ENCODE measurements around the gene ITGAV. TPM values are rescaled to one million over a fixed set of nuclear protein-coding genes. Genes with fewer than 3 reads are reported as not detected.

Gene ITGAV
- total and polyA plus RNA-seq, 3 donors from 2014 or later, result 23.5 to 93.3 (median 62.2) TPM

DNA sequence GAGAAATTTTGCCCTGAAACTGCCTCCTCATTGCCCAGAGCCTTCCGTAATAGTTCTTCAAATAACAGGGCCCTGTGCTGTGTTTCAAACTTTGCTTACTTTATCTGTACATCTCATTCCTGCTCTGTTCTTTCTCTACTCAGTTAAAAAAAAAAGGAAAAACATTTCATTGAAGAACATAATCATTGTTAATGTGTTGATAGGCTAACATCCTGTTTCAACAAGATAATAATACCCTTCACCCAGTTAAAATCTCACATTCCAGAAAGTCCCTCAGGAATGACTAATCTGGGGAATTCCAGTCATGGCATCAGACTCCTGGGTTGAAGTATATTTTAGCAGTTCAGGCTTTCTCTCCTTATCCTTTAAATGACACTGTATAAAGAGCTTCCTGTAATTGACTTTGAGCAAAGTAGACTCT is 45.6 kb upstream of the ITGAV start:
- no peaks in the 10 kb centered on the region for H3K36me3 ChIP-seq (ENCODE audit: low read depth, missing control alignments)
- DNase-seq, result no peak
- no peak overlapping the region for H3K4me3 ChIP-seq
- TF ChIP-seq POLR2A (IDR thresholded peaks at IDR 0.05), result no peak
- TF ChIP-seq, protein P1, sequence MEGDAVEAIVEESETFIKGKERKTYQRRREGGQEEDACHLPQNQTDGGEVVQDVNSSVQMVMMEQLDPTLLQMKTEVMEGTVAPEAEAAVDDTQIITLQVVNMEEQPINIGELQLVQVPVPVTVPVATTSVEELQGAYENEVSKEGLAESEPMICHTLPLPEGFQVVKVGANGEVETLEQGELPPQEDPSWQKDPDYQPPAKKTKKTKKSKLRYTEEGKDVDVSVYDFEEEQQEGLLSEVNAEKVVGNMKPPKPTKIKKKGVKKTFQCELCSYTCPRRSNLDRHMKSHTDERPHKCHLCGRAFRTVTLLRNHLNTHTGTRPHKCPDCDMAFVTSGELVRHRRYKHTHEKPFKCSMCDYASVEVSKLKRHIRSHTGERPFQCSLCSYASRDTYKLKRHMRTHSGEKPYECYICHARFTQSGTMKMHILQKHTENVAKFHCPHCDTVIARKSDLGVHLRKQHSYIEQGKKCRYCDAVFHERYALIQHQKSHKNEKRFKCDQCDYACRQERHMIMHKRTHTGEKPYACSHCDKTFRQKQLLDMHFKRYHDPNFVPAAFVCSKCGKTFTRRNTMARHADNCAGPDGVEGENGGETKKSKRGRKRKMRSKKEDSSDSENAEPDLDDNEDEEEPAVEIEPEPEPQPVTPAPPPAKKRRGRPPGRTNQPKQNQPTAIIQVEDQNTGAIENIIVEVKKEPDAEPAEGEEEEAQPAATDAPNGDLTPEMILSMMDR (IDR thresholded peaks at IDR 0.05), result no peak
- intact Hi-C loops (cut with DNase I; ENCODE audit: low total_unique reads), result no loop called here
- H3K27me3 ChIP-seq, result no peaks in the 10 kb centered on the region
- H3K9me3 ChIP-seq, result no peaks in the 10 kb centered on the region
- H3K4me1 ChIP-seq, result peaks cover 4% of the 10 kb centered on the region
- 26 to 34% methylated on average over 1 of the region's 1 CpG for WGBS, 2 donors
- peak overlapping the region in 1 of 2 donors; percentile 18 for H3K27ac ChIP-seq

DNA sequence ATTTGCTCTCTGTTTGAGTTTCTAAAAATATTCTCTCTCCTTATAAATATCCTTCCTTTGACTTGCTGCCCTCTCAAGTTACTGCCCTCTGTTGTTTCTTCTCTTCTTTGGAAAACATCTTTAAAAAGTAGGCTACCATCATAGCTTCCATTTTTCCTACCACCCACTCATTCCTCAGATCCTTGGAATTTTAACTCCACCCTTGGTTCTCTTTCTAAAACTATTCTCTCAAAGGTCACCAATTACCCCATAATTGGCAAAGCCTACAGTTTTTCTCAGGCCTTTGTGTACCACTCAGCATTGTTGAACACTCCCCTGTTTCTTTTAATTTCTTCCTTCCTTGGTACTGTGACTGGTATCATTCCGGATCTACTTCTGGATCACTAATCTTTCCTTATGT is 43.0 kb upstream of the ITGAV start:
- no peaks in the 10 kb centered on the region for H3K27me3 ChIP-seq
- TF ChIP-seq POLR2A (IDR thresholded peaks at IDR 0.05), result no peak
- TF ChIP-seq, protein P1 (IDR thresholded peaks at IDR 0.05), result no peak
- H3K4me1 ChIP-seq, result peaks cover 4% of the 10 kb centered on the region
- H3K4me3 ChIP-seq, result no peak overlapping the region
- intact Hi-C loops (cut with DNase I; ENCODE audit: low total_unique reads), result no loop called here
- no peak overlapping the region for H3K27ac ChIP-seq
- H3K36me3 ChIP-seq (ENCODE audit: low read depth, missing control alignments), result no peaks in the 10 kb centered on the region
- WGBS, 2 donors, result 0% methylated on average over 1 of the region's 1 CpG
- DNase-seq, result no peak
- H3K9me3 ChIP-seq, result no peaks in the 10 kb centered on the region

DNA sequence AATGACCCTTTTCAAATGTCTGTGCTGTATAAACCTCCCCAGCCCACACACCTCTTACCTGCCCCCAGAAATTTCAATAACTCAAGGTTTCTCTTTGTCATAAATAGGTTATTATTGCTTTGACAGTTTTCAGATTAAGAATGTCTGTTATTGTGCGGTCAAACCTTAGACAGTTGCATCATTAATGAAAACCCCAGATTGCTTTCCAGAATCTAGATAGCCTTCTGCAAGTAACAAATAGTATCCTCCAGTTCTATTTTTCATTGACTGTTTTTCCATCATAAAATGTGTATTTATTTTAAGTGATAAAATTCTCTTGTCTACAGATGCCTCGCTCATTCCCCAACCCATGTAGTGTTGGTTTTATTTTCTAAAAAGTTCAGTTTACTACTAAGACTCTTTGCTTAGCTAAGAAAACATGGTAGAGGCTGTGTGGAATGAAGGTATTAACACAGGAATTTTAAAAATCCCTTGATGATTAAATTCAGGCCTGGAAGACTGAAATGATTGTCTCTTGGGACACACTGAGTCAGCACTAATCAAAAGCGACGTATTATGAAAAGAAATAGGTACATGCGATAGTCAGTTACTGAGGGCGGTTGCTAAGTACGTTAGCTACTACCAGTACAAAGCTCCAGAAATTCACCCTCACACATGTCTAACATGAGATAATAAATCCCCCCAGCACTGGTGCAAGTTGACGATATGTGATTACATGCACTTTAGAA is 38.4 kb upstream of the ITGAV start:
- H3K4me1 ChIP-seq, result no peaks in the 10 kb centered on the region
- no peaks in the 10 kb centered on the region for H3K27me3 ChIP-seq
- DNase-seq, result no peak
- intact Hi-C loops (cut with DNase I; ENCODE audit: low total_unique reads), result no loop called here
- no peak overlapping the region for H3K27ac ChIP-seq
- no peak for TF ChIP-seq POLR2A (IDR thresholded peaks at IDR 0.05)
- TF ChIP-seq, protein P1 (IDR thresholded peaks at IDR 0.05), result no peak
- H3K4me3 ChIP-seq, result no peak overlapping the region
- WGBS, 2 donors, result 80 to 81% methylated on average over 8 of the region's 8 CpGs
- no peaks in the 10 kb centered on the region for H3K9me3 ChIP-seq
- H3K36me3 ChIP-seq (ENCODE audit: low read depth, missing control alignments), result no peaks in the 10 kb centered on the region

DNA sequence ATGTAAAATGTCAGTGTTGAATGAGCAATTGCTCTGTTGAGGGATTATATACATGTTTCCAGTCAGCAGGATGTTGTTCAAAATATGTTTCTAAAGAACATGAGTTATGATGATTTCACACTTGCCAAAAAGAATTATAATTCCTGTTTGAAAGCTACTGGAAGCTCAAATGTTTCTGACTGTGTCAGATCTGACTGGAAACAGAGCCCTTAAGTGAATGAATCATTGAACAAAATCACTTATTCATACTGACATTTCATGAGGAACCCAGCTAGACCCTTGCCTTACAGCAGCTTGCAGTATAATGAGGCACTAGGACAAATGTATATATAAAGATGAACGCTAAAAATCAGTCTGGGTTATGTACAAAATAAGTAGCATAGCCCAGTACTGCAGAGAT is 35.4 kb upstream of the ITGAV start:
- Histone ChIP-seq H3K27me3 (no peaks in the 10 kb centered on the region), H3K9me3 (no peaks in the 10 kb centered on the region), H3K4me1 (no peaks in the 10 kb centered on the region), H3K4me3 (no peak overlapping the region), H3K27ac (no peak overlapping the region), H3K36me3 (ENCODE audit: low read depth, missing control alignments) (no peaks in the 10 kb centered on the region)
- WGBS, 2 donors, result 83 to 84% methylated on average over 1 of the region's 1 CpG
- intact Hi-C loops (cut with DNase I; ENCODE audit: low total_unique reads), result no loop called here
- no peak for DNase-seq
- no peak for TF ChIP-seq POLR2A (IDR thresholded peaks at IDR 0.05)
- TF ChIP-seq, protein P1 (IDR thresholded peaks at IDR 0.05), result no peak
